MM.1S (cell line): ENCODE data around the gene RPS2.

Source experiments
- EZH2 ChIP-seq: fragments of 300-600 bp; sonication (generic); optimal IDR thresholded peaks from 2 replicates; pipeline ENCODE3; 2017; ENCODE audit warnings: low read depth, mild to moderate bottlenecking, antibody characterized with exemption, low read length, mixed read lengths
- EZH2phosphoT487 ChIP-seq: fragments of 300-600 bp; sonication (generic); IDR thresholded peaks from 2 replicates; pipeline ENCODE4 v1.6.1; 2018; ENCODE audit warnings: antibody characterized with exemption, low read length
- TF ChIP-seq, protein P1 (sequence below): fragments of 300-600 bp; sonication (generic); IDR thresholded peaks from 2 replicates; pipeline ENCODE4 v1.5.1; 2016; ENCODE audit warnings: antibody characterized with exemption, low read length, mixed read lengths

DNA sequence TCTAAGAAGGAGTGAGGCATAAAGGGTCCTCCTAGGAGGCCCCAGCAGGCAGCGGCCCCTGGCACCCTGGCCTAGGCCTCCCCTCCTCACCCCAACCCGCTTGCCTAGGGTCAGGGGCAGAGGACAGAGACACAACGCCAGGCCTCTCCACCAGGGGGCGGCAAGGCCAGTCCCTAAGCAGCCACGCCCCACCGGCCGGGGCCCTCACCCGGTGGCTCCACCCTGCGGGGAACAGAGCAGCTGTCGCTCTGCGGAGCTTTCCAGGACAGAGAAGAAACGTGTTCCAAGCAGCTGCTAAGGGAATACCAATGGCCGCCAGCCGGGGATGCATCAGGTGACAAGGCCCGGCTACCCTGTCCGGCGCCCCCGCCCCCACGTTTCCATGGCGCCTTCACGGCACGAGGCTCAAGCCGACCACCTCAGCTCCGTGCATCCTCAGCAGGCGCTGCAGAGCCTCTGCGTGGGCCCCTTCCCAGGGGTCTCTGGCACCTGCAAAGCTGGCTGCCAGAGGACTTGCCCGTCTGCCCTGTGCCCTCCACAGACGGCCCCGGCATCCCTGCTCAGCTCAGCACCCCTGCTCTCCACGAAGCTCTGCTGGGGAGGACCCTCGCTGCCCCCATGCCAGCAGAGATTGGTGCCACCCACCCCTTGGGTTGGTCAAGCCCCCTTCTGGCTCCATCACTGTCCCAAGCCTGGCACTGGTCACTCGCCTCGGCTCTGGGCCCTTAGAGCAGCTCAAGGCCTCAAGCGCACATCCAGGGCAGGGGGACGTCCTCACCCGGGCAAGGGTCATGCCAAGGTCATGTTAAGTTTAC is 39.4 kb upstream of the RPS2 start:
- TF ChIP-seq EZH2phosphoT487 (no peak), EZH2 (no peak)
- TF ChIP-seq, protein P1, sequence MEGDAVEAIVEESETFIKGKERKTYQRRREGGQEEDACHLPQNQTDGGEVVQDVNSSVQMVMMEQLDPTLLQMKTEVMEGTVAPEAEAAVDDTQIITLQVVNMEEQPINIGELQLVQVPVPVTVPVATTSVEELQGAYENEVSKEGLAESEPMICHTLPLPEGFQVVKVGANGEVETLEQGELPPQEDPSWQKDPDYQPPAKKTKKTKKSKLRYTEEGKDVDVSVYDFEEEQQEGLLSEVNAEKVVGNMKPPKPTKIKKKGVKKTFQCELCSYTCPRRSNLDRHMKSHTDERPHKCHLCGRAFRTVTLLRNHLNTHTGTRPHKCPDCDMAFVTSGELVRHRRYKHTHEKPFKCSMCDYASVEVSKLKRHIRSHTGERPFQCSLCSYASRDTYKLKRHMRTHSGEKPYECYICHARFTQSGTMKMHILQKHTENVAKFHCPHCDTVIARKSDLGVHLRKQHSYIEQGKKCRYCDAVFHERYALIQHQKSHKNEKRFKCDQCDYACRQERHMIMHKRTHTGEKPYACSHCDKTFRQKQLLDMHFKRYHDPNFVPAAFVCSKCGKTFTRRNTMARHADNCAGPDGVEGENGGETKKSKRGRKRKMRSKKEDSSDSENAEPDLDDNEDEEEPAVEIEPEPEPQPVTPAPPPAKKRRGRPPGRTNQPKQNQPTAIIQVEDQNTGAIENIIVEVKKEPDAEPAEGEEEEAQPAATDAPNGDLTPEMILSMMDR: peak; percentile 91
